H1 (cell line): ENCODE measurements around the gene SND1. TPM values are rescaled to one million over a fixed set of nuclear protein-coding genes. Genes with fewer than 3 reads are reported as not detected.

Experiments
- BACH1 ChIP-seq: IDR thresholded peaks from 2 replicates; pipeline ENCODE4 v1.6.1; 2012; ENCODE audit warnings: low read length, improper control_type of control experiment
- CHD7 ChIP-seq: fragments of 300-600 bp; sonication (generic); IDR thresholded peaks from 2 replicates; pipeline ENCODE4 v1.7.1; 2012; ENCODE audit warnings: low read length, moderate library complexity, mild to moderate bottlenecking, inconsistent platforms; ENCODE audit not compliant: insufficient replicate concordance
- E2F6 ChIP-seq: IDR thresholded peaks from 2 replicates; pipeline ENCODE4 v1.6.1; 2012; ENCODE audit warnings: inconsistent platforms
- JUND ChIP-seq: IDR thresholded peaks from 2 replicates; pipeline ENCODE4 v1.6.1; 2011; ENCODE audit warnings: mild to moderate bottlenecking, improper control_type of control experiment, low read length
- RNF2 ChIP-seq: fragments of 200-900, 300-1000 bp; sonication (generic); IDR thresholded peaks from 2 replicates; pipeline ENCODE4 v1.7.1; 2016; ENCODE audit warnings: borderline replicate concordance, low read depth, mild to moderate bottlenecking, antibody characterized with exemption, low read length; ENCODE audit not compliant: poor library complexity, severe bottlenecking; ENCODE audit errors: missing control alignments
- SUZ12 ChIP-seq: fragments of 200-600 bp; sonication (generic); IDR thresholded peaks from 2 replicates; pipeline ENCODE4 v1.6.1; 2012; ENCODE audit warnings: mild to moderate bottlenecking, inconsistent platforms, low read length, moderate library complexity, mixed read lengths
- TAF7 ChIP-seq: optimal IDR thresholded peaks from 2 replicates; pipeline ENCODE3; 2011; ENCODE audit warnings: low read depth, mild to moderate bottlenecking, inconsistent platforms, low read length, moderate library complexity, borderline replicate concordance
- TBP ChIP-seq: IDR thresholded peaks from 2 replicates; pipeline ENCODE4 v1.6.1; 2011; ENCODE audit warnings: low read depth, low read length, improper control_type of control experiment
- YY1 ChIP-seq: IDR thresholded peaks from 2 replicates; pipeline ENCODE4 v1.6.1; 2011; ENCODE audit warnings: low read depth, mild to moderate bottlenecking, low read length
- polyA plus RNA-seq, 7 experiments: library from polyadenylated mRNA; depleted of rRNA in 3 of 7; stranded (reverse) in 5 of 7; unstranded in 2 of 7; fragments of >200 nt in 5 of 7; fragments of 200-250 nt in 2 of 7; gene quantifications; 1 replicate in 5 of 7; 2 replicates in 1 of 7; 4 replicates in 1 of 7; pipeline versions ENCODE4 v1.2.1 to v1.2.3, GENCODE V29; 2011 to 2013; ENCODE audit warnings: missing spikeins in 2 of 7, mixed read lengths in 2 of 7
- total RNA-seq: library from RNA; stranded (reverse); fragmentation: NEBNext Ultra II Directional; extraction: Animal tissue kit (Norgen Biotek cat#: 25700); gene quantifications from 2 replicates; pipeline ENCODE4 v1.2.1, GENCODE V29; 2021

Gene SND1
- total and polyA plus RNA-seq, 2 of the 8 experiments (the other 6 are each of a cell fraction or from before 2014, with no cell fraction given), result 122 to 290 TPM

GRCh38 chr7:128099204-128099671 lies 447.2 kb downstream of the SND1 start (continued):
- TF ChIP-seq SUZ12 (no peak), JUND (no peak), TBP (no peak), RNF2 (no peak), BACH1 (no peak), TAF7 (no peak), CHD7 (no peak), E2F6 (no peak), YY1 (no peak)
